Measurements from ENCODE around the gene DPH3. TPM values are rescaled to one million over a fixed set of nuclear protein-coding genes. Genes with fewer than 3 reads are reported as not detected.

Gene DPH3
- total RNA-seq, 1 donor from 2014 or later: 30.2 TPM

- Mint-ChIP-seq H3K36me3 (peaks cover 10% of the 10 kb centered on the region), H3K27me3 (no peaks in the 10 kb centered on the region), H3K4me3 (no peak overlapping the region), H3K9me3 (no peaks in the 10 kb centered on the region), H3K4me1 (ENCODE audit: unreplicated experiment) (no peaks in the 10 kb centered on the region), H3K27ac (no peak overlapping the region)
- no peak for DNase-seq (ENCODE audit: extremely low spot score, unreplicated experiment)
- no peak for TF ChIP-seq CTCF (conservative IDR thresholded peaks at IDR 0.05)
Observed at GRCh38 chr3:16280671-16281070, 15.9 kb upstream of the DPH3 start.

- Mint-ChIP-seq H3K4me3 (no peak overlapping the region), H3K27me3 (no peaks in the 10 kb centered on the region), H3K36me3 (peaks cover 14% of the 10 kb centered on the region), H3K27ac (no peak overlapping the region), H3K4me1 (ENCODE audit: unreplicated experiment) (no peaks in the 10 kb centered on the region), H3K9me3 (no peaks in the 10 kb centered on the region)
- no peak for TF ChIP-seq CTCF (conservative IDR thresholded peaks at IDR 0.05)
- DNase-seq (ENCODE audit: extremely low spot score, unreplicated experiment): no peak
Observed at GRCh38 chr3:16279010-16279801, 14.5 kb upstream of the DPH3 start.

DNA sequence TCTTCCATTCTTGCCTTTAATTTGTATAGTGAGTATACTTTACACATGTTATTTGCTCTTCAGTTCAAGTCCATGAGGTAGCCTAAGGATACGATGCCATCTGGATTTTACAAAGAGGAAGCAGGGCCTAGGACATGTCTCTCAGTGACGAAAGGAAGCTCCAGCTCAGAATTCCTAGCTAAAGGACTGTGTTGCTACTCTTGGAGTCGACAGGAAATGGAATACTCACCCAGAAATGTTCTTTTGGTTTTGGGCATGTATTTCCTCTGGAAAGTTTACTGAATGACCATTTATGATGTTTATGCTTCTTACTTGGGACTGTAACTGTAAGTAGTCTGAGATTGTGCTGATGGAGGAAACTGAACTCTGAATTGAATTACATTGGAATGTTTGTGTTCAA is 12.7 kb upstream of the DPH3 start:
- no peak overlapping the region for H3K27ac Mint-ChIP-seq
- no peak for TF ChIP-seq CTCF (conservative IDR thresholded peaks at IDR 0.05)
- no peak for DNase-seq (ENCODE audit: extremely low spot score, unreplicated experiment)
- no peaks in the 10 kb centered on the region for H3K4me1 Mint-ChIP-seq (ENCODE audit: unreplicated experiment)
- H3K9me3 Mint-ChIP-seq: no peaks in the 10 kb centered on the region
- no peaks in the 10 kb centered on the region for H3K27me3 Mint-ChIP-seq
- H3K36me3 Mint-ChIP-seq: peaks cover 13% of the 10 kb centered on the region
- H3K4me3 Mint-ChIP-seq: no peak overlapping the region

DNA sequence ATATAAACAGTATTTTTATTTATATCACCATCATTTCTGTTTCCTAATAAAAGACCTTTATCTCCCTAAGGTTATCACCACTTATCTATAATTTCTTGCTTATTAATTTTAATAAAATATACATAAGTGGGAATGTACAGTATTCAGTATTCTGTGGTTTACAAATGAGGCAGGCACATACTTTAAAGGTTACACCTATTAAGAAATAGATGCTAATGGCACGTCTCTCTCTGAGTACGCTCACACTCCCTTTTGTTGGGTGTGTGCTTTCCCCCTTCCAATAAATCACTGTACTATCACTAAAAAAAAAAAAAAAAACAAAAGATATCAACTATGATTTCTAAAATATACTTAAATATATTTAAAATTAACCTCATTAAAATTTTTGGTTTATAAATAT is 9.1 kb upstream of the DPH3 start:
- H3K36me3 Mint-ChIP-seq: peaks cover 9% of the 10 kb centered on the region
- no peaks in the 10 kb centered on the region for H3K4me1 Mint-ChIP-seq (ENCODE audit: unreplicated experiment)
- no peaks in the 10 kb centered on the region for H3K9me3 Mint-ChIP-seq
- H3K27ac Mint-ChIP-seq: no peak overlapping the region
- DNase-seq (ENCODE audit: extremely low spot score, unreplicated experiment): no peak
- no peak overlapping the region for H3K4me3 Mint-ChIP-seq
- TF ChIP-seq CTCF (conservative IDR thresholded peaks at IDR 0.05): no peak
- no peaks in the 10 kb centered on the region for H3K27me3 Mint-ChIP-seq

DNA sequence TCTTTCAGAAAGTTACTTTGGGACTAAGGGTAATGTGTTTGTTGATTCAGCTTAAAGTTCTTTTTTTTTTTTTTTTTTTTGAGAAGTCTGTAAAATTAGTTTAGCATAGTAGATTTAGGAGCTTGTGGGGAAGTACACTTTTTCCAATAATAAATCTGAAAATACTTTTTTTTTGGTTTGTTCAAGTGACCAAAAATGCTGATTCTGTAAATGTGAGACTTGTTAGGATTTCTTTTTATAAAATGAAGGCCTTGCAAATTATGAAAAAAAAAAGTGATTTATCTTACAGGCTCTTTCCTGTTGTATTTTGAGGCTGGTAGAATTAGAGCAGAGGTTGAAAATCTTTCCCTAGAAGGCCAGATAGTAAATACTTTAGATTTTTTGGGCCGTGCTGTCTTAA is 7.8 kb upstream of the DPH3 start:
- Mint-ChIP-seq H3K27ac (no peak overlapping the region), H3K4me1 (ENCODE audit: unreplicated experiment) (peaks cover 2% of the 10 kb centered on the region), H3K27me3 (no peaks in the 10 kb centered on the region), H3K36me3 (peaks cover 7% of the 10 kb centered on the region), H3K4me3 (no peak overlapping the region), H3K9me3 (no peaks in the 10 kb centered on the region)
- TF ChIP-seq CTCF (conservative IDR thresholded peaks at IDR 0.05): no peak
- no peak for DNase-seq (ENCODE audit: extremely low spot score, unreplicated experiment)

Measured in type B pancreatic cell (in vitro differentiated cells).